Measurements from ENCODE around the gene SMCP.

The SMCP gene

GRCh38 chr1:152878042-152878441 lies at the start of gene SMCP:
Gene SMCP (plus strand): TSS chr1:152878322. CDS start chr1:152884423, 6,101 bp downstream.
- no peak for DNase-seq (ENCODE audit: low spot score)

DNA sequence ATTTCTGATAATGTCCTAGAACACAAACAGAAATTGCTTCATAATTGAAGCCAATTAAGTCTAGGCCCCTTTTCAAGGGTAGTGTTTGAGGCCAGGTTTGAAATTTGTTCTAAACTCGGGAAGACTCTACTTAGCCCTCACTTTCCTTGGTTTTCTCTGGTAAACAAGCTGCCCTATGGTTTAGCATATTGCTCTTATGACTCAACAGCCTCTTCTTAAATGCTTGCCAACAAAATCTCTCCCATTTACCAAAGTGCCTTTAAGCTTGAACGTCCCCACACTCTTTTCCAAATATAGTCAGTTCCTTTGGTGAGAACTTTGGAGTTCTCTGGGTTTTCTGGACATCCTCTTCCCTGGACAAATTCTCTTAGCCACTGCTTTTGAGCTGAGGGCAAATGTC lies 41.3 kb upstream of the SMCP start:
- no peak for DNase-seq (ENCODE audit: low spot score)

GRCh38 chr1:152842556-152842955 lies 35.6 kb upstream of the SMCP start, which contains the start of gene LCE6A:
Gene LCE6A (plus strand): TSS chr1:152842856. CDS start chr1:152843521, 665 bp downstream.
- DNase-seq (ENCODE audit: low spot score): no peak

DNA sequence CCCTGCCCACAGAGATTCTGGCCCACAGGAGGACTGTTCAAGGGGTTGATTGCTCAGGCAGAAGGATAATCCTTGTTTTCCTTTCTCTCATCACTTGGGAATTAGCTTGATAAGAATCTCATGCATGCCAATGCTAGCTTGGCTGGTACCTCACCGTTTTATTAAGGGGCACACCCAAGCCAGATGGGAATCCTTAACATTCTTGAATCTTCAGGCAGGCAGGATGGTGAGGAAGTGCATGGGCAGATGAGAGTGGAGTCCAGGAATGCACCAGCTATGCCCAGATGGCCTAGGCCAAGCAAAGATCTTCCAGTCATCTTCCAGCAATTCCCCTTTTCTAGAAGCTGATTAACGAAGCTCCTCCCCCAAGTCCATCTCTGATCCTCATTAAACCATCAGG lies 22.5 kb upstream of the SMCP start:
- DNase-seq (ENCODE audit: low spot score): no peak

DNA sequence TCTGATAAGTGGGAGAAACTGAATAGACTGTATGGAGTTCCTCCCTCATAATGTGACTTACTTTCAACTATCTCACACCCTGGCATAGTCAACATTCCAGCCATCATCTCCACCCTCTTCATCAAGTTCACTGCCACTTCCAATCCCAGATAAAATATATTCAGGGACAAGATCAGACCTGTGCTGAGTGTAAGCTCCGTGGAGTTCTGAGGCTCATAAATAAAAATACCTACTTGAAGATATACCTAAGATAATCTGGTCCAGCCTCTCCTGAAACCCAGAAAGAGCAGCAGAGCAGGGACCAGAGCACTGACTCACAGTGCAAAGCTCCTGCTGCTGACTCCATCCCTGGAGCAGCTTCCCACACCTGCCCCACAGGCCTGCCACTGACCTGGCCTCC lies 20.1 kb upstream of the SMCP start:
- DNase-seq (ENCODE audit: low spot score): no peak

GRCh38 chr1:152859696-152860095 lies 18.4 kb upstream of the SMCP start, which contains the start of gene LCE7A:
Gene LCE7A (plus strand): TSS chr1:152859996. CDS start chr1:152860698, 702 bp downstream.
- no peak for DNase-seq (ENCODE audit: low spot score)

- DNase-seq (ENCODE audit: low spot score): no peak
Observed at GRCh38 chr1:152860129-152860528, 18.0 kb upstream of the SMCP start.

GRCh38 chr1:152861374-152861773 lies 16.7 kb upstream of the SMCP start:
- DNase-seq (ENCODE audit: low spot score): no peak

DNA sequence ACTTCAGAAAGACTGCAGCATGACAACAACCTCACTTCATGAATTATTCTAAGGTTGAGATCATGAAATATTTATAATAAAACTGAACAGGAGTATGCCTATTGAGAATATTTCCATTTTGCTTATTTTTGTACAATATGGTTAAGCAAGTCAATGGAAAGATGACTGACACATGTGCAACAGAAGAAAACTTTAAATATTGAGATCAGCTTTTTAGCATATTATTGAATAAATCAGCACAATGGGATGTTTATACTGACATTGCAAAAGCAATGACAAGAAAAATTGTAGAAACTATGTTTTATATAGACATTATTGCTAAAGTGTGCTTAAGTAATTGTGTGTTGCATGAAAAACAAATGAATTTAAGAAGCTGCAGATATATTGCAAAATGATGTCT lies 13.7 kb upstream of the SMCP start:
- no peak for DNase-seq (ENCODE audit: low spot score)

DNA sequence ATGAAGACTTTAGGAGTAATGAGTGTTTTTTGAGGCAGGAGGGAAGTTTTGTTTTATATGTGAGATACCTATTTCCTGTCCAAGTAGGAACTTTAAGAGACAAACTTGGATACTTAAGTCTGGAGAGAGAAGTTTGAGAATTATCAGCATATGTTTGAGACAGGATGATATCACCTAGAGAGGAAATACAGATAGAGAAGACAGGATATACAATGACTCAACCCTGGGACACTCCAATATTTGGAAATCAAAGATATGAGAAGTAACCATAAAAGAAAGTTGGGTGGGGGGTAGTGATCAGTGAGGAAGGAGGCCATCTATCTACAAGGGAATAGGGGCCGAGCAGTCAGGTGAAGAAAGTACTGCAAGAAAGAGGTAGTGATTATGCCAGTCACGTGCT lies 11.8 kb upstream of the SMCP start:
- DNase-seq (ENCODE audit: low spot score): no peak

GRCh38 chr1:152869808-152870419 lies 8.2 kb upstream of the SMCP start:
- peak; percentile 52 for DNase-seq (ENCODE audit: low spot score)

DNA sequence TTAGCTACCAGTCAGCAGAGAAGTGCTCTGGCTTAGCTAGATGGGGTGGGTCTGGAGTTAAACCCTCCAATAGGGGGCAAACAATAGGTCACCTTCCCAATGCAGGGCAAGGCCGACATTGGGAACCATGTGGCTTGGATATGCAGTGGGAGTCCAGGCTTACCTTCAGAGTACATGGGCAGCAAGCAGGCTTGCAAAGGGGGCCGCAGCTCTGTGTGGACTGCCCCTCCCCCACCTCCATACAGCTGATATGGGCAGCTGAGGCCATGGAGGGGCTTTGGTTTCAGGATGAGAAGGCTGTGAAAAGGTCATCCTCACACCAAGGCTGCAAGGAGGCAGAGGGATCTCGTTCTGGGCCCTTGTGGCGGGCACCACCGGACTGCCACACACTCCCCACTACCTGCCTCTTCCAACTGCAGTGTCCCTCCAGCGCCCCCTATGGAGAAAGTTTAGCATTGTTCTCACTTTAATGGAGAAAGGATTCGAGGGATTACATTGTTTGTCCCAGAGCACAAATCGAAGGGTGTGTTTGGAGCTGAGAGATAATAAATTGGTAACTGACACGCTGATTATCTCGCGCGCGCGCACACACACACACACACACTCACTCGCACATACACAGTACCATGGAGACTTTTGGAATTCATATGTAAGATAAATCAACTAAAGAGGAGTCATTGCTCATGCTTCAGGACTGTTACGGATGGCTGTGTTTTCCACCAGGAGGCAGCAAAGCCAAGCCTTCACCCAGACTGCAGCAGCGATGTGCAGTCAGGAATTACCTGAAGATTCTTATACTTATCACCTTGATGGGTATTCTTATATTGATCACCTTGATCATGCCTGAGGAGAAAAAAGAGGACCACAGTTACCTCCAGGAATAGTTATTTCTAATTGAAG lies 7.0 kb upstream of the SMCP start:
- DNase-seq (ENCODE audit: low spot score): no peak

DNA sequence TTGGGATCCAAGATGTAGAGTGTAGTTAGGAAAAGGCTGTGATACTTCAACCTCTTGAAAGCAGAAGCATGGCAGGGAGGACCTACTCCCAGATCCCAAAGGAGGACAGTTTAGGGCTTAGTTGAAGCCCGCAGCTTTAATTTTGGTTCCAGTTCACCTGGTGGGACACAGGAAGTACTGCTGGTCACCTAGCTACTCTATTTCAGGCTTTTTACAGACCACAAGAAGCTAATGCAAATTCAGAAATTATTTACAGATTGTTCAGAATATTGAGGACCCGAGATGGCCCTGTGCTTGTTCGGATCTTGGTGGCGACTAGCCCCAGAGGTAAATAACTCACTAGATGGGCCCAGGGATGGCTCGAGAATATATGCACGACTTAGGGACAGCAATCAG lies 6.4 kb upstream of the SMCP start:
- no peak for DNase-seq (ENCODE audit: low spot score)

DNA sequence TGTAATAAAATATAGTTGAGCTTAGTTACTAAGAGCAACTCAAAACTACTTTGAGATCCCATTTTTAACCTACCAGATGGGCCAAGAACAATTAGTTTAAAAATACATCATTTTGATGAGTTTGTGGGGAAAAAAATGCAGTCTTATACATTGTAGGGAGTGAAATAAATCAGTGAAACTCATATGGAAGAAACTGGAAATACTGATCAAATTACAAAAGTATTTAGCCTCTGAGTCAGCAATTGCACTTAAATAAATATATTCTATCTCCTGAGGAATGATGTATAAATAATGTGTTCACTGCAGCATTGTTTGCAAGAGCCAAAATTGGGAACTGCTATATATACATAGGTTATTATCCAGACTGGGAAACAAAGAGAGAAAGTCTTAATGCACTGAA lies 4.6 kb upstream of the SMCP start:
- no peak for DNase-seq (ENCODE audit: low spot score)

DNA sequence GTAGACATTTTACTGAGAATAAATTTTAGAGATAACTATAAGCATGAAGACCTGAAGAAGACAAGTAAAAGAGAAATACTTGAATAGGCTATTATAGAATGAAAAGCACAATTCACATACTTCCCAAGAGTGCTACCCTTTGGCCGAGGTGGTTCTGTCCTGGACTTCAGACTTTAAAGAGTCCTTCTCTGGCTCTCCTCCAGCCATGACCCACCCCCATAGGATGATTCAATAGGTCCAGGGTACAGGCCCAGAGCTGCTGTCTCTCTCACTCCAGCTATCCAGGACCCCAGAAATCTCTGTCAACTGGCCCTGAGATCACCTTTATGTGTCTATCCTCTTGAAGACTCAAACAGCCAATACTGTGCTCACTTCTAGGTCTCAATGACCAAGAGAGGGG lies 1.3 kb upstream of the SMCP start:
- no peak for DNase-seq (ENCODE audit: low spot score)

GRCh38 chr1:152879559-152880198 lies 1.6 kb downstream of the SMCP start:
- no peak for DNase-seq (ENCODE audit: low spot score)

DNA sequence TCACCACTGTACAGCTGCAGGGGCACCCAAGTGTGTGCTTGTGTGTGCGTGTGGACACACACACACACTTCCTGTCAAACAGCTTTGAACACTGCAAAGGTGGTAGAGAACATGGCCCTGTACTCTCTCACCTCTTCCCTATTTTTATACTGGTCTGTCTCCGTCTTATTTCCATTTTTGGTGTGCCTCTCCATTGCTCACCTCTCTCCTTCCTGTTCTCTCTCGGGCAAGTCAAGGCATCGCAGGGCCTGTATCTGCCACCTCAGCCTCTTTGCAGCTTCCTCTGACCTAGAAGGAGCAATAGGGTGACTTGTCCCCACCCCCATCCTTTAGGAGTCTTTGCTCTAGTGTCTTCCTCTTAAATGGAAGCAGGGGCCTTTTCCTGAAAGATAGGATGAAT lies 2.2 kb downstream of the SMCP start:
- DNase-seq (ENCODE audit: low spot score): no peak

- no peak for DNase-seq (ENCODE audit: low spot score)
Observed at GRCh38 chr1:152880907-152881306, 2.8 kb downstream of the SMCP start.

- no peak for DNase-seq (ENCODE audit: low spot score)
Observed at GRCh38 chr1:152884085-152884484, 6.0 kb downstream of the SMCP start.

DNA sequence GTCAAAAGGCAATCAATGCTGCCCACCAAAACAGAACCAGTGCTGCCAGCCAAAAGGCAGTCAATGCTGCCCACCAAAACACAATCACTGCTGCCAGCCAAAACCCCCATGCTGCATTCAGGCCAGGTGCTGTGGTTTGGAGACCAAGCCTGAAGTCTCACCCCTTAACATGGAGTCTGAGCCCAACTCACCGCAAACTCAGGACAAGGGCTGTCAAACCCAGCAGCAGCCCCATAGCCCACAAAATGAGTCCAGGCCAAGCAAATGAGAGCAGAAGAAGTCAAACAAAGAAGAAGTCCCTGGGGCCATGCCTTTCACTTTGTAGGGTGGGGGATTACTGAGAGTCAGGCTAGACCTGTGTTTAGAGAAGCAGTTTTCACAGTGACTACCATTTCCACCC lies 6.4 kb downstream of the SMCP start:
- DNase-seq (ENCODE audit: low spot score): no peak

DNA sequence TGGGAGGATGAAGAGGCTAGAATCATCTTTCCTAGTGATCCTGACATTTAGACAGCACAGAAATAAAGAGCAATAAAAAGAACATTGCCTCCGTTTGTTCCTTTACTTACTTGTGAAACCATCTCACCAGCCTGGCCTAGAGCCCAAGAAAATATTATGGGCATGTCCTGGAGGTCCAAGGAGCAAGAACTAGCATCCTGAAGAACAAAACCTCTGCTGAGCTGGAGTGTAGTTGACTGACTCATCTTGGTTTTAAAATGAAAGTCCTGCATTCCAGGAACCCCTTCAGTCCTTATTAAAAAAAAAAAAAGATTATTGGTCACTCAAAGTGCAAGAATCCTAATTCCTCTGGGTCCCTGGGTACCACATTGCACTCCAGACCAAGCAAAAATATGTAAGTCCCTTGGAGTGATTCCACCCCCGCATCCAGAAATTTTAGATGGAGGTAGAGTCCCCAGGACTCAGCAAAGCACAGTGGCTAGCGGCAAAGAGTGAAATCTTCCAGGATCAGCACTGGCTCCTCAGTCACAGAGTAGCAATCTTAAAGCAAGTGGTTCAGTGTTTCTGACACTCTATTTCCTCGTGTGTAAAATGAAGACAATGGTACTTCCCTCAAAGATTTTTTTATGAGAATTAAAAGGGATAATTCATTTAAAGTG lies 7.0 kb downstream of the SMCP start:
- no peak for DNase-seq (ENCODE audit: low spot score)

- no peak for DNase-seq (ENCODE audit: low spot score)
Observed at GRCh38 chr1:152886085-152886484, 8.0 kb downstream of the SMCP start.

Measured in globus pallidus (tissue), 1 donor.